Spleen (tissue), 11 donors: ENCODE measurements around the gene SORCS3. TPM values are rescaled to one million over a fixed set of nuclear protein-coding genes. Genes with fewer than 3 reads are reported as not detected.

Source experiments
- DNase-seq: peaks from one replicate; pipeline ENCODE4 v3.0.0-alpha.2; 2020
- H3K27ac ChIP-seq, 8 donors: fragments of 200-600 bp; sonication (generic) in 7 of 8; 1 replicate in 4 of 8; 2 replicates in 4 of 8; pipeline versions ENCODE4 v1.5.0 to v1.8.0; 2016 to 2021; ENCODE audit warnings: inconsistent platforms in 4 of 8, mild to moderate bottlenecking in 4 of 8, moderate library complexity in 1 of 8
- H3K27me3 ChIP-seq, 7 donors: fragments of 200-600 bp; sonication (generic) in 6 of 7; replicated peaks in 1 of 7; 1 replicate in 4 of 7; 2 replicates in 3 of 7; pipeline versions ENCODE4 v1.5.0 to v1.8.0; 2016 to 2021; ENCODE audit warnings: inconsistent platforms in 3 of 7, mild to moderate bottlenecking in 1 of 7
- H3K36me3 ChIP-seq, 6 donors: fragments of 200-600 bp; sonication (generic) in 5 of 6; 1 replicate in 4 of 6; 2 replicates in 2 of 6; pipeline versions ENCODE4 v1.5.0 to v1.8.0; 2016 to 2021; ENCODE audit warnings: inconsistent platforms in 2 of 6
- H3K4me1 ChIP-seq, 6 donors: fragments of 200-600 bp; sonication (generic) in 5 of 6; 1 replicate in 3 of 6; 2 replicates in 3 of 6; pipeline versions ENCODE4 v1.5.0 to v1.8.0; 2016 to 2021; ENCODE audit warnings: inconsistent platforms in 3 of 6
- H3K4me3 ChIP-seq, 8 donors: fragments of 200-600 bp; sonication (generic) in 7 of 8; 1 replicate in 4 of 8; 2 replicates in 4 of 8; pipeline versions ENCODE4 v1.5.0 to v1.8.0; 2016 to 2021; ENCODE audit warnings: inconsistent platforms in 4 of 8, mild to moderate bottlenecking in 4 of 8, moderate library complexity in 2 of 8
- H3K9me3 ChIP-seq, 8 donors: fragments of 200-600 bp; sonication (generic) in 7 of 8; 1 replicate in 4 of 8; 2 replicates in 4 of 8; pipeline versions ENCODE4 v1.5.0 to v1.8.0; 2016 to 2021; ENCODE audit warnings: inconsistent platforms in 4 of 8
- CTCF ChIP-seq, 11 experiments: fragments of 200-600 bp in 7 of 11; fragments of 450-650 bp in 4 of 11; sonication (generic) in 4 of 11; IDR thresholded peaks in 8 of 11; conservative IDR thresholded peaks in 3 of 11; 1 replicate in 7 of 11; 2 replicates in 4 of 11; pipeline versions ENCODE4 v1.4.0 to v1.8.0; 2016 to 2021; ENCODE audit warnings: antibody characterized with exemption in 11 of 11, inconsistent platforms in 4 of 11, mild to moderate bottlenecking in 1 of 11
- POLR2A ChIP-seq, 3 donors: fragments of 450-650 bp; IDR thresholded peaks; one replicate each; pipeline ENCODE4 v1.5.1; 2017; ENCODE audit warnings: antibody characterized with exemption in 3 of 3, mild to moderate bottlenecking in 1 of 3
- POLR2AphosphoS5 ChIP-seq, 3 donors: sonication (generic); formaldehyde crosslinking; IDR thresholded peaks; one replicate each; pipeline ENCODE4 v1.5.1; 2017; ENCODE audit warnings: antibody characterized with exemption in 3 of 3
- WGBS, 5 donors: extraction: QIAGEN DNeasy Blood & Tissue Kit in 3 of 5; methylation state at CpG; one replicate each; pipeline versions ENCODE4 v1.1.5 to v1.1.7; 2013 to 2018; 5-methylcytosine and 5-hydroxymethylcytosine counted together
- intact Hi-C: fragments of 100-400 bp; cut with DNase I; formaldehyde crosslinking; loops from one replicate; pipeline ENCODE4 v1.15.0; 2023; ENCODE audit warnings: low total_unique reads
- polyA plus RNA-seq, 3 donors: library from polyadenylated mRNA; stranded (reverse); fragments of 200-250 nt; gene quantifications; one replicate each; pipeline ENCODE4 v1.2.1, GENCODE V29; 2013
- total RNA-seq, 7 donors: library from RNA; depleted of rRNA in 3 of 7; stranded (reverse); fragments of >200 nt in 3 of 7; fragmentation: NEBNext Ultra II Directional in 4 of 7; extraction: Animal tissue kit (Norgen Biotek cat#: 25700) in 4 of 7; gene quantifications; one replicate each; pipeline versions ENCODE4 v1.1.0 to v1.2.1, GENCODE V29; 2016 to 2021
- donor health status: healthy with polysubstance abuse.
- donor health status: DM: no; HTN: no; CAD: no; lungs with moderate emphysema.
- donor health status: DM: no; HTN: no; CAD: no.
- donor health status: Bipolar disorder and iron deficiency.
- donor health status: healthy.
- donor health status: DM: no; HTN: no; CAD: no.
- donor health status: DM: yes; HTN: yes; CAD: no.

The SORCS3 gene
- total and polyA plus RNA-seq, 10 donors = 0.03 to 0.06 TPM; not detected in 8

DNA sequence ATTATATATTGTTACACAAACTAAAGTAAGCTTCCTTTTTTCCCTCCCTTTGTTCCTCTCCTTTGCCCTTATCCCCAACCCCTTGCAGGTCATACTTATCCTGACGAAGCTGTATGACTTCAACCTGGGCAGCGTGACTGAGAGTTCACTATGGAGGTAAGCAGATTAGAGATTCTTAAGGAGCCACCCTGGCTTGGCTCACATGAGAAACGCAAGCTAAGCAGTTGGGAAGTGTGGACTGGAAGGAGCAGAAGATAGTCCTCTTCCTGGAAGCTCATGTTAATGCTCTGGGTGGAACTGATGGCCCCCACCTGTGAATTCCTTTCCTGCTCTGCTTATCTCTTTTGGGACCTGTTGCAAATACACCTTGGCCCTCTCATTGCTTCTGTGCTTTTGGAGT lies 201.6 kb downstream of the SORCS3 start:
- Histone ChIP-seq H3K27ac (no peak overlapping the region), H3K36me3 (no peaks in the 10 kb centered on the region), H3K4me1 (no peaks in the 10 kb centered on the region), H3K27me3 (no peaks in the 10 kb centered on the region), H3K4me3 (no peak overlapping the region), H3K9me3 (no peaks in the 10 kb centered on the region)
- 60 to 75% (median 72%) methylated on average over 3 of the region's 3 CpGs for WGBS, 5 donors
- intact Hi-C loops = no loop called here
- no peak for TF ChIP-seq POLR2A (IDR thresholded peaks at IDR 0.05)
- TF ChIP-seq POLR2AphosphoS5 (IDR thresholded peaks at IDR 0.05) = no peak
- TF ChIP-seq CTCF (IDR thresholded peaks at IDR 0.05 in 8 of 11, conservative IDR thresholded peaks at IDR 0.05 in 3 of 11) = no peak
- no peak for DNase-seq

DNA sequence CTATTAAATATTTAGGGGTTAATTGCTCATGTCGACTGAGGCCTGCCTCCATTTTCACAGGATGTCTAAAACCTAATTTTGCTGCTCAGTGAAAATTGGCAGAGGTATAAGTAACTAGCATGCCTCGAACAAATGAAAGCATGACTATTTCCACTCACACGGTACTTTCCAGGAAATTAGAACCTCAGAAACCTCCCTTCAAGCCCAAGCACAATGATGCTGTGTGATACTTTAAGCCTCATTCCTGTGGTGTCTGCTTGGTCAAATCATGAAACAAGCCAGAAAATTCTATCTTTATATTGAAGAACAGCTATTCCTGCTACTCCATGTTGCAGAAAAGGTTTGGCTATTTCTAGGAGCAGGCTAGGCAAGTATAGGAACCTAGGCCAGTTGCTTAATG lies 203.0 kb downstream of the SORCS3 start:
- no peaks in the 10 kb centered on the region for H3K9me3 ChIP-seq
- no peaks in the 10 kb centered on the region for H3K4me1 ChIP-seq
- intact Hi-C loops = no loop called here
- no peak overlapping the region for H3K27ac ChIP-seq
- 61 to 82% (median 78%) methylated on average over 3 of the region's 3 CpGs for WGBS, 5 donors
- no peaks in the 10 kb centered on the region for H3K27me3 ChIP-seq
- no peak overlapping the region for H3K4me3 ChIP-seq
- TF ChIP-seq POLR2AphosphoS5 (IDR thresholded peaks at IDR 0.05) = no peak
- no peak for TF ChIP-seq POLR2A (IDR thresholded peaks at IDR 0.05)
- TF ChIP-seq CTCF (IDR thresholded peaks at IDR 0.05 in 8 of 11, conservative IDR thresholded peaks at IDR 0.05 in 3 of 11) = no peak
- no peak for DNase-seq
- H3K36me3 ChIP-seq = no peaks in the 10 kb centered on the region

- Histone ChIP-seq H3K9me3 (no peaks in the 10 kb centered on the region), H3K4me1 (no peaks in the 10 kb centered on the region), H3K27me3 (no peaks in the 10 kb centered on the region), H3K36me3 (no peaks in the 10 kb centered on the region), H3K27ac (no peak overlapping the region), H3K4me3 (no peak overlapping the region)
- DNase-seq = no peak
- WGBS, 5 donors = 80 to 91% (median 87%) methylated on average over 5 of the region's 5 CpGs
- no peak for TF ChIP-seq POLR2AphosphoS5 (IDR thresholded peaks at IDR 0.05)
- no peak for TF ChIP-seq POLR2A (IDR thresholded peaks at IDR 0.05)
- TF ChIP-seq CTCF (IDR thresholded peaks at IDR 0.05 in 8 of 11, conservative IDR thresholded peaks at IDR 0.05 in 3 of 11) = no peak
- intact Hi-C loops = no loop called here
Observed at GRCh38 chr10:104850023-104850422, 208.9 kb downstream of the SORCS3 start.

GRCh38 chr10:104867966-104868598 lies 227.0 kb downstream of the SORCS3 start:
- Histone ChIP-seq H3K27me3 (peaks cover 0 to 6% (median 0%) of the 10 kb centered on the region in 7 donors), H3K4me3 (no peak overlapping the region), H3K4me1 (no peaks in the 10 kb centered on the region), H3K27ac (no peak overlapping the region), H3K36me3 (no peaks in the 10 kb centered on the region), H3K9me3 (no peaks in the 10 kb centered on the region)
- intact Hi-C loops = no loop called here
- WGBS, 5 donors = 69 to 87% (median 77%) methylated on average over 6 of the region's 6 CpGs
- DNase-seq = no peak
- TF ChIP-seq POLR2AphosphoS5 (IDR thresholded peaks at IDR 0.05) = no peak
- no peak for TF ChIP-seq POLR2A (IDR thresholded peaks at IDR 0.05)
- TF ChIP-seq CTCF (IDR thresholded peaks at IDR 0.05 in 8 of 11, conservative IDR thresholded peaks at IDR 0.05 in 3 of 11) = no peak
